K562 (cell line): ENCODE data around the gene RNF212B. TPM values are rescaled to one million over a fixed set of nuclear protein-coding genes. Genes with fewer than 3 reads are reported as not detected.

Experiments used
- ARID1B ChIP-seq: fragments of 450-650 bp; IDR thresholded peaks from 2 replicates; pipeline ENCODE4 v1.6.1; 2016; ENCODE audit warnings: antibody characterized with exemption, mild to moderate bottlenecking, inconsistent platforms
- GTF2E2 ChIP-seq: fragments of 200-800 bp; sonication (Bioruptor generic); IDR thresholded peaks from 2 replicates; pipeline ENCODE4 v1.6.1; 2016; ENCODE audit warnings: missing genetic modification characterization, missing compliant biosample characterization
- HSF4 ChIP-seq: fragments of 250-450 bp; sonication (Bioruptor Pico); IDR thresholded peaks from 2 replicates; pipeline ENCODE4 v2.1.2; 2022; ENCODE audit warnings: mild to moderate bottlenecking, moderate library complexity, borderline replicate concordance
- ILK ChIP-seq: fragments of 450-650 bp; IDR thresholded peaks from 2 replicates; pipeline ENCODE4 v1.6.1; 2016; ENCODE audit warnings: missing genetic modification characterization, low read depth, mild to moderate bottlenecking, missing compliant biosample characterization, moderate library complexity, borderline replicate concordance
- MIER1 ChIP-seq: fragments of 450-650 bp; IDR thresholded peaks from 2 replicates; pipeline ENCODE4 v1.6.1; 2016; ENCODE audit warnings: antibody characterized with exemption, mild to moderate bottlenecking, low read depth
- PHF8 ChIP-seq: fragments of 200-600 bp; sonication (generic); IDR thresholded peaks from 2 replicates; pipeline ENCODE4 v1.6.1; 2012; ENCODE audit warnings: mixed run types, mild to moderate bottlenecking, inconsistent platforms, low read length, moderate library complexity, borderline replicate concordance
- SMARCB1 ChIP-seq: IDR thresholded peaks from 2 replicates; pipeline ENCODE4 v1.6.1; 2011; ENCODE audit warnings: improper control_type of control experiment, low read depth; ENCODE audit not compliant: insufficient read length
- ZNF584 ChIP-seq: fragments of 200-800 bp; sonication (Bioruptor generic); IDR thresholded peaks from 2 replicates; pipeline ENCODE4 v1.6.1; 2016; ENCODE audit warnings: low read depth, mild to moderate bottlenecking, missing genetic modification characterization, missing compliant biosample characterization
- ZNF764 ChIP-seq: fragments of 250-450 bp; sonication (Bioruptor Pico); IDR thresholded peaks from 2 replicates; pipeline ENCODE4 v1.4.0; 2020; ENCODE audit warnings: low read depth, mild to moderate bottlenecking, moderate library complexity
- polyA plus RNA-seq, 8 experiments: library from polyadenylated mRNA; depleted of rRNA in 4 of 8; stranded (reverse) in 5 of 8; unstranded in 3 of 8; fragments of >200 nt; fragmentation: Nextera tagmentation in 2 of 8; fragmentation: Illumina TruSeq in 1 of 8; extraction: Ambion mirVana in 2 of 8; extraction: Trizol in 1 of 8; gene quantifications; 2 replicates each; pipeline versions ENCODE4 v1.2.1 to v1.2.3, GENCODE V29; 2011 to 2014; ENCODE audit warnings: inconsistent platforms in 1 of 8, missing spikeins in 1 of 8
- total RNA-seq, 7 experiments: library from RNA; depleted of rRNA in 6 of 7; stranded (reverse); fragments of >200 nt in 6 of 7; fragmentation: Illumina TruSeq in 2 of 7; extraction: Trizol in 2 of 7; gene quantifications; 2 replicates each; pipeline versions ENCODE4 v1.2.1 to v1.2.3, GENCODE V29; 2011 to 2021; ENCODE audit warnings: low replicate concordance in 1 of 7
- TF ChIP-seq, protein P1 (sequence below): fragments of 200-600 bp; sonication (generic); IDR thresholded peaks from one replicate; pipeline ENCODE4 v1.6.1; 2012; ENCODE audit warnings: mild to moderate bottlenecking, low read depth, low read length, inconsistent platforms
- TF ChIP-seq, protein P2 (sequence below): fragments of 250-450 bp; sonication (Bioruptor Pico); IDR thresholded peaks from 2 replicates; pipeline ENCODE4 v1.5.0; 2021

RNF212B gene
- total and polyA plus RNA-seq, 9 of the 15 experiments (the other 6 are each of a cell fraction or from before 2014, with no cell fraction given) = 0.15 to 0.43 (median 0.27) TPM; not detected in 3

DNA sequence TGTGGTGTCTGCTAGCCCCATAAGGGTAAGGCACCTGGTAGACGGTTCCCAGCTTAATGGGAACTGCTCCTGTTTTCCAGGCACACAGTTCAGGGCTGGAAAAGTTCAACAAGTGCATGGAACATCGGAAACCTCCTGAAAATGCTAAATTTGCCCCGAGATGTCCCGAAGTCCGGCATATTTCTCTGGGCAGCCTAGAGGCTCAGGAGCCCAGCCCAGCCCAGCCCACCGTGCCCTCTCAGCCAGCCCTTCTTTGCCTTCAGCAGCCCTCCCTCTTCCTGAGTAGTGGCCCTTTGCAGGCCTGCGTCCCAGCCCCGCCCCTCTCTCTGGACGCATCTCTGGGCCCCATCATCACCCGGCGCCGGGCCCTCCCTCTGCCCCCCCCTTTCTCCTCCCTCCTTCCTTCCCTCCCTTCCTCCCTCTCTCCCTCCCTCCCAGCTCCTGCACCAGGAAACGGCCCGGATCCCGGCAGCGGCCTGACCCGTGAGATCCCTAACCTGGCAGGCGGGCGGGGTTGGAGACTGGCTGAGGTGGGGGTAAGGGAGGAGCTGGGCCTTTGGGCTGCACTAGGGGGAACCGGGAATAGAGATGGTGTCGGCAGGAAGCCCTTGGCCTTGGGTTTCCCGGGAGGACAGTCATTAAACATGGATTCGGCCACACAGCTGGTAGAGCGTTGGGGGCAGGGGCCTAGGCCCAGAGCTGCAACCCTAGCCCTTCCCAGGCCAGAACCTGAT lies 68.8 kb downstream of the RNF212B start, which contains the start of gene BCL2L2 (continued):
- TF ChIP-seq SMARCB1 (no peak), MIER1 (no peak), ZNF584 (no peak), PHF8 (peak; percentile 85), ZNF764 (CRISPR knock-in tag) (no peak), GTF2E2 (tag) (0 out of 2 replicates have a peak, but pooled peaks have one; percentile 32), ILK (tag) (no peak), ARID1B (peak; percentile 43), HSF4 (no peak)
- TF ChIP-seq, protein P1, sequence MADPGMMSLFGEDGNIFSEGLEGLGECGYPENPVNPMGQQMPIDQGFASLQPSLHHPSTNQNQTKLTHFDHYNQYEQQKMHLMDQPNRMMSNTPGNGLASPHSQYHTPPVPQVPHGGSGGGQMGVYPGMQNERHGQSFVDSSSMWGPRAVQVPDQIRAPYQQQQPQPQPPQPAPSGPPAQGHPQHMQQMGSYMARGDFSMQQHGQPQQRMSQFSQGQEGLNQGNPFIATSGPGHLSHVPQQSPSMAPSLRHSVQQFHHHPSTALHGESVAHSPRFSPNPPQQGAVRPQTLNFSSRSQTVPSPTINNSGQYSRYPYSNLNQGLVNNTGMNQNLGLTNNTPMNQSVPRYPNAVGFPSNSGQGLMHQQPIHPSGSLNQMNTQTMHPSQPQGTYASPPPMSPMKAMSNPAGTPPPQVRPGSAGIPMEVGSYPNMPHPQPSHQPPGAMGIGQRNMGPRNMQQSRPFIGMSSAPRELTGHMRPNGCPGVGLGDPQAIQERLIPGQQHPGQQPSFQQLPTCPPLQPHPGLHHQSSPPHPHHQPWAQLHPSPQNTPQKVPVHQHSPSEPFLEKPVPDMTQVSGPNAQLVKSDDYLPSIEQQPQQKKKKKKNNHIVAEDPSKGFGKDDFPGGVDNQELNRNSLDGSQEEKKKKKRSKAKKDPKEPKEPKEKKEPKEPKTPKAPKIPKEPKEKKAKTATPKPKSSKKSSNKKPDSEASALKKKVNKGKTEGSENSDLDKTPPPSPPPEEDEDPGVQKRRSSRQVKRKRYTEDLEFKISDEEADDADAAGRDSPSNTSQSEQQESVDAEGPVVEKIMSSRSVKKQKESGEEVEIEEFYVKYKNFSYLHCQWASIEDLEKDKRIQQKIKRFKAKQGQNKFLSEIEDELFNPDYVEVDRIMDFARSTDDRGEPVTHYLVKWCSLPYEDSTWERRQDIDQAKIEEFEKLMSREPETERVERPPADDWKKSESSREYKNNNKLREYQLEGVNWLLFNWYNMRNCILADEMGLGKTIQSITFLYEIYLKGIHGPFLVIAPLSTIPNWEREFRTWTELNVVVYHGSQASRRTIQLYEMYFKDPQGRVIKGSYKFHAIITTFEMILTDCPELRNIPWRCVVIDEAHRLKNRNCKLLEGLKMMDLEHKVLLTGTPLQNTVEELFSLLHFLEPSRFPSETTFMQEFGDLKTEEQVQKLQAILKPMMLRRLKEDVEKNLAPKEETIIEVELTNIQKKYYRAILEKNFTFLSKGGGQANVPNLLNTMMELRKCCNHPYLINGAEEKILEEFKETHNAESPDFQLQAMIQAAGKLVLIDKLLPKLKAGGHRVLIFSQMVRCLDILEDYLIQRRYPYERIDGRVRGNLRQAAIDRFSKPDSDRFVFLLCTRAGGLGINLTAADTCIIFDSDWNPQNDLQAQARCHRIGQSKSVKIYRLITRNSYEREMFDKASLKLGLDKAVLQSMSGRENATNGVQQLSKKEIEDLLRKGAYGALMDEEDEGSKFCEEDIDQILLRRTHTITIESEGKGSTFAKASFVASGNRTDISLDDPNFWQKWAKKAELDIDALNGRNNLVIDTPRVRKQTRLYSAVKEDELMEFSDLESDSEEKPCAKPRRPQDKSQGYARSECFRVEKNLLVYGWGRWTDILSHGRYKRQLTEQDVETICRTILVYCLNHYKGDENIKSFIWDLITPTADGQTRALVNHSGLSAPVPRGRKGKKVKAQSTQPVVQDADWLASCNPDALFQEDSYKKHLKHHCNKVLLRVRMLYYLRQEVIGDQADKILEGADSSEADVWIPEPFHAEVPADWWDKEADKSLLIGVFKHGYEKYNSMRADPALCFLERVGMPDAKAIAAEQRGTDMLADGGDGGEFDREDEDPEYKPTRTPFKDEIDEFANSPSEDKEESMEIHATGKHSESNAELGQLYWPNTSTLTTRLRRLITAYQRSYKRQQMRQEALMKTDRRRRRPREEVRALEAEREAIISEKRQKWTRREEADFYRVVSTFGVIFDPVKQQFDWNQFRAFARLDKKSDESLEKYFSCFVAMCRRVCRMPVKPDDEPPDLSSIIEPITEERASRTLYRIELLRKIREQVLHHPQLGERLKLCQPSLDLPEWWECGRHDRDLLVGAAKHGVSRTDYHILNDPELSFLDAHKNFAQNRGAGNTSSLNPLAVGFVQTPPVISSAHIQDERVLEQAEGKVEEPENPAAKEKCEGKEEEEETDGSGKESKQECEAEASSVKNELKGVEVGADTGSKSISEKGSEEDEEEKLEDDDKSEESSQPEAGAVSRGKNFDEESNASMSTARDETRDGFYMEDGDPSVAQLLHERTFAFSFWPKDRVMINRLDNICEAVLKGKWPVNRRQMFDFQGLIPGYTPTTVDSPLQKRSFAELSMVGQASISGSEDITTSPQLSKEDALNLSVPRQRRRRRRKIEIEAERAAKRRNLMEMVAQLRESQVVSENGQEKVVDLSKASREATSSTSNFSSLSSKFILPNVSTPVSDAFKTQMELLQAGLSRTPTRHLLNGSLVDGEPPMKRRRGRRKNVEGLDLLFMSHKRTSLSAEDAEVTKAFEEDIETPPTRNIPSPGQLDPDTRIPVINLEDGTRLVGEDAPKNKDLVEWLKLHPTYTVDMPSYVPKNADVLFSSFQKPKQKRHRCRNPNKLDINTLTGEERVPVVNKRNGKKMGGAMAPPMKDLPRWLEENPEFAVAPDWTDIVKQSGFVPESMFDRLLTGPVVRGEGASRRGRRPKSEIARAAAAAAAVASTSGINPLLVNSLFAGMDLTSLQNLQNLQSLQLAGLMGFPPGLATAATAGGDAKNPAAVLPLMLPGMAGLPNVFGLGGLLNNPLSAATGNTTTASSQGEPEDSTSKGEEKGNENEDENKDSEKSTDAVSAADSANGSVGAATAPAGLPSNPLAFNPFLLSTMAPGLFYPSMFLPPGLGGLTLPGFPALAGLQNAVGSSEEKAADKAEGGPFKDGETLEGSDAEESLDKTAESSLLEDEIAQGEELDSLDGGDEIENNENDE = no peak
- TF ChIP-seq, protein P2, sequence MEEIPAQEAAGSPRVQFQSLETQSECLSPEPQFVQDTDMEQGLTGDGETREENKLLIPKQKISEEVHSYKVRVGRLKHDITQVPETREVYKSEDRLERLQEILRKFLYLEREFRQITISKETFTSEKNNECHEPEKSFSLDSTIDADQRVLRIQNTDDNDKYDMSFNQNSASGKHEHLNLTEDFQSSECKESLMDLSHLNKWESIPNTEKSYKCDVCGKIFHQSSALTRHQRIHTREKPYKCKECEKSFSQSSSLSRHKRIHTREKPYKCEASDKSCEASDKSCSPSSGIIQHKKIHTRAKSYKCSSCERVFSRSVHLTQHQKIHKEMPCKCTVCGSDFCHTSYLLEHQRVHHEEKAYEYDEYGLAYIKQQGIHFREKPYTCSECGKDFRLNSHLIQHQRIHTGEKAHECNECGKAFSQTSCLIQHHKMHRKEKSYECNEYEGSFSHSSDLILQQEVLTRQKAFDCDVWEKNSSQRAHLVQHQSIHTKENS (CRISPR knock-in tag) = no peak
